Adrenal gland (tissue), 5 donors: Measurements from ENCODE around the gene CIRBP.

Experiments
- CTCF ChIP-seq, 6 experiments: fragments of 450-650 bp in 4 of 6; fragments of 200-600 bp in 2 of 6; sonication (generic) in 1 of 6; IDR thresholded peaks; 1 replicate in 5 of 6; 2 replicates in 1 of 6; pipeline versions ENCODE4 v1.5.1 to v1.8.0; 2016 to 2021; ENCODE audit warnings: antibody characterized with exemption in 6 of 6, mild to moderate bottlenecking in 2 of 6, moderate library complexity in 1 of 6
- POLR2A ChIP-seq, 2 donors: fragments of 450-650 bp; IDR thresholded peaks; one replicate each; pipeline ENCODE4 v1.6.1; 2017; ENCODE audit warnings: antibody characterized with exemption in 2 of 2, mild to moderate bottlenecking in 2 of 2, moderate library complexity in 1 of 2
- donor health status: DM: no; HTN: no; CAD: no.

DNA sequence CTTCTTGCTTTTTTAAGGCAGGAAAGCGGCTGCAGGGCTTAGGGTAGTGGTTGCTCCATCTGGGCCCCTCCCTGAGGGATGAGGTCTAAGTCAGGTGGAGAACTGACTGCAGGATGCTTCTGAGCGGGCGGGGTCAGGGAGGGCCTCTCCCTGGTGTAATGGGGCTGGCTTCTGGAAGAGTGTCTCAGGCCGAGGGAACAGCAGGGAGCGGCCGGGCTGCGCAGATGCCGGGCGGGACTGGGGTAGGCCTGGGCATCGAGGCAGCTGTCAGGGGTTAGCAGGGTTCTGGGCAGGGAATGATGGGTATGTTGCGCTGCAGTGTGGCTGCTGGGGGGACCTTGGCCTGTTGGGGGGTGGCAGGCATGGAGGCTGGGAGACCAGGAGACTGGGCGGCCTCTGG is 8.9 kb downstream of the CIRBP start:
- no peak for TF ChIP-seq CTCF (IDR thresholded peaks at IDR 0.05)
- no peak for TF ChIP-seq POLR2A (IDR thresholded peaks at IDR 0.05)
